ENCODE results near the gene FLNC. TPM values are rescaled to one million over a fixed set of nuclear protein-coding genes. Genes with fewer than 3 reads are reported as not detected.
A peak's percentile ranks its signal among the peaks of the same experiment; 100 is the strongest.

FLNC gene
- total and polyA plus RNA-seq, 9 of the 15 experiments (the other 6 are each of a cell fraction or from before 2014, with no cell fraction given) = 0.90 to 155 (median 28.8) TPM

GRCh38 chr7:128831994-128832879, 2.0 kb downstream of the FLNC start (continued):
- TF ChIP-seq CBX1 (IDR thresholded peaks at IDR 0.05; ENCODE audit: low read depth) = no peak
- TF ChIP-seq MEF2D (tag; conservative IDR thresholded peaks at IDR 0.05; ENCODE audit: low read depth) = no peak
- TF ChIP-seq HDAC3 (IDR thresholded peaks at IDR 0.05; ENCODE audit: borderline replicate concordance, partially characterized antibody) = no peak
- TF ChIP-seq MXD1 (CRISPR knock-in tag; IDR thresholded peaks at IDR 0.05; ENCODE audit: borderline replicate concordance, poor library complexity, severe bottlenecking) = no peak
- no peak for TF ChIP-seq ILK (tag; IDR thresholded peaks at IDR 0.05; ENCODE audit: borderline replicate concordance, low read depth)
- TF ChIP-seq ZBTB7A (IDR thresholded peaks at IDR 0.05; ENCODE audit: borderline replicate concordance, control insufficient read depth, low read depth, low read length) = peak; percentile 94
- TF ChIP-seq GTF2E2 (tag; IDR thresholded peaks at IDR 0.05) = no peak
- TF ChIP-seq ZFX (CRISPR knock-in tag; IDR thresholded peaks at IDR 0.05) = 0 out of 2 replicates have a peak, but pooled peaks have one; percentile 37
- 0 out of 2 replicates have a peak, but pooled peaks have one; percentile 39 for TF ChIP-seq POLR2AphosphoS2 (IDR thresholded peaks at IDR 0.05; ENCODE audit: low read length)
- TF ChIP-seq RBM25 (IDR thresholded peaks at IDR 0.05; ENCODE audit: low read depth, low read length, severe bottlenecking) = no peak
- TF ChIP-seq ZNF253 (CRISPR knock-in tag; conservative IDR thresholded peaks at IDR 0.05) = 0 out of 2 replicates have a peak, but pooled peaks have one; percentile 33
- TF ChIP-seq KAT8 (IDR thresholded peaks at IDR 0.05; ENCODE audit: low read depth) = no peak
- TF ChIP-seq NFYB (IDR thresholded peaks at IDR 0.05; ENCODE audit: extremely low read depth, insufficient read length) = no peak
- peak; percentile 48; the same call in 1 of the 2 replicates for TF ChIP-seq THRB (CRISPR knock-in tag; conservative IDR thresholded peaks at IDR 0.05)
- TF ChIP-seq SP1 (CRISPR knock-in tag; IDR thresholded peaks at IDR 0.05) = peak; percentile 70
- TF ChIP-seq ZKSCAN1 (IDR thresholded peaks at IDR 0.05; ENCODE audit: low read depth, low read length) = 0 out of 2 replicates have a peak, but pooled peaks have one; percentile 10
- peak in 2 of 3 experiments; percentile 6 to 53; a peak in 1 of 6 replicates for TF ChIP-seq ZBTB11 (CRISPR knock-in tag; IDR thresholded peaks at IDR 0.05)
- TF ChIP-seq CXXC5 (CRISPR knock-in tag; IDR thresholded peaks at IDR 0.05) = peak; percentile 74
- TF ChIP-seq WHSC1 (IDR thresholded peaks at IDR 0.05; ENCODE audit: low read length) = no peak
- peak; percentile 77 for TF ChIP-seq SMARCA4 (IDR thresholded peaks at IDR 0.05)
- TF ChIP-seq GABPA (tag; conservative IDR thresholded peaks at IDR 0.05; ENCODE audit: low read depth) = peak; percentile 34; the same call in 1 of the 2 replicates
- TF ChIP-seq KHSRP (IDR thresholded peaks at IDR 0.05) = no peak
- TF ChIP-seq MEIS2 (IDR thresholded peaks at IDR 0.05; ENCODE audit: partially characterized antibody) = peak; percentile 88
